Measurements from ENCODE around the gene PRDM16.

DNA sequence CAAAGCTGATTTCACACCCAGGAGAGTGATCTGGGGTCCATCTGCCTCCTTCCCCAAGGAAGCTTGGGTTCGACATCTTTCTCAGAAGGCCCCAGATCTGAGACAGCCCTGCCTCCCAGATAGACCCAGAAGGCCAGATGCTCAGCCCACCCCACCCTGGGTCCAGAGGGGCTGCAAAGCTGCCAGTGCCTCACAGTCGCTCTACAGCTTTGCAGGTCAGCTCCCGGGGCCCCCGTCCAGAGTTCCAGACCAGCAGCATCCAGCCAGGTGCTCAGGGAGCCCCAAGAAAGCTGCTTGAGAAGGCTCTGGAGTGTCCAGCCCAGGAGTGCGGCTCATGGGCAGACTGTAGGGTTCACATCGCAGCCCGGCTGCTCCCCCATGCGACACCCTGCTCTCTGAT, 242.7 kb downstream of the PRDM16 start:
- TF ChIP-seq, protein P1, sequence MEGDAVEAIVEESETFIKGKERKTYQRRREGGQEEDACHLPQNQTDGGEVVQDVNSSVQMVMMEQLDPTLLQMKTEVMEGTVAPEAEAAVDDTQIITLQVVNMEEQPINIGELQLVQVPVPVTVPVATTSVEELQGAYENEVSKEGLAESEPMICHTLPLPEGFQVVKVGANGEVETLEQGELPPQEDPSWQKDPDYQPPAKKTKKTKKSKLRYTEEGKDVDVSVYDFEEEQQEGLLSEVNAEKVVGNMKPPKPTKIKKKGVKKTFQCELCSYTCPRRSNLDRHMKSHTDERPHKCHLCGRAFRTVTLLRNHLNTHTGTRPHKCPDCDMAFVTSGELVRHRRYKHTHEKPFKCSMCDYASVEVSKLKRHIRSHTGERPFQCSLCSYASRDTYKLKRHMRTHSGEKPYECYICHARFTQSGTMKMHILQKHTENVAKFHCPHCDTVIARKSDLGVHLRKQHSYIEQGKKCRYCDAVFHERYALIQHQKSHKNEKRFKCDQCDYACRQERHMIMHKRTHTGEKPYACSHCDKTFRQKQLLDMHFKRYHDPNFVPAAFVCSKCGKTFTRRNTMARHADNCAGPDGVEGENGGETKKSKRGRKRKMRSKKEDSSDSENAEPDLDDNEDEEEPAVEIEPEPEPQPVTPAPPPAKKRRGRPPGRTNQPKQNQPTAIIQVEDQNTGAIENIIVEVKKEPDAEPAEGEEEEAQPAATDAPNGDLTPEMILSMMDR (IDR thresholded peaks at IDR 0.05): no peak
- TF ChIP-seq EZH2 (IDR thresholded peaks at IDR 0.05; ENCODE audit: borderline replicate concordance, insufficient read depth, low read depth, low read length, poor library complexity, severe bottlenecking): no peak
